Smooth muscle cell of the brain vasculature (primary cell): ENCODE measurements around the gene MREG.
"Not testable (repeated sequence)": the region's sequence is repeated elsewhere in the genome, so short reads cannot be mapped to it uniquely, and the experiment has no call there.

Experiments
- DNase-seq: peaks from one replicate; pipeline ENCODE4 v3.0.0-alpha.2; 2012; ENCODE audit warnings: low read depth, low spot score

MREG gene

GRCh38 chr2:215961981-215962380 is 51.4 kb downstream of the MREG start:
- DNase-seq = peak; percentile 74

GRCh38 chr2:215958257-215958656 is 55.1 kb downstream of the MREG start:
- DNase-seq = no peak

GRCh38 chr2:215957354-215958122 is 55.8 kb downstream of the MREG start:
- DNase-seq = not testable (repeated sequence)

GRCh38 chr2:215952860-215953637 is 60.3 kb downstream of the MREG start:
- no peak for DNase-seq

- DNase-seq = no peak
These were observed 61.8 kb downstream of the MREG start for GRCh38 chr2:215951558-215951957.

- DNase-seq = no peak
These were observed 63.4 kb downstream of the MREG start for GRCh38 chr2:215949991-215950404.

- DNase-seq = no peak
These were observed 65.3 kb downstream of the MREG start for GRCh38 chr2:215948051-215948450.

- DNase-seq = no peak
These were observed 66.8 kb downstream of the MREG start for GRCh38 chr2:215946586-215946985.

GRCh38 chr2:215942194-215942593 is 71.2 kb downstream of the MREG start:
- no peak for DNase-seq

- DNase-seq = no peak
These were observed 71.6 kb downstream of the MREG start for GRCh38 chr2:215941726-215942125.

GRCh38 chr2:215940645-215941184 is 72.6 kb downstream of the MREG start:
- no peak for DNase-seq

- DNase-seq = no peak
These were observed 76.2 kb downstream of the MREG start for GRCh38 chr2:215937190-215937589.

GRCh38 chr2:215933151-215933550 is 80.2 kb downstream of the MREG start:
- no peak for DNase-seq

GRCh38 chr2:215931256-215931903 is 82.0 kb downstream of the MREG start:
- DNase-seq = peak; percentile 67

- DNase-seq = no peak
These were observed 82.7 kb downstream of the MREG start for GRCh38 chr2:215930505-215931253.

GRCh38 chr2:215929602-215930335 is 83.6 kb downstream of the MREG start:
- DNase-seq = no peak

- no peak for DNase-seq
These were observed 85.3 kb downstream of the MREG start for GRCh38 chr2:215928086-215928485.

GRCh38 chr2:215926992-215927391 is 86.4 kb downstream of the MREG start:
- DNase-seq = not testable (repeated sequence)

GRCh38 chr2:215921895-215922294 is 91.5 kb downstream of the MREG start:
- peak; percentile 85 for DNase-seq

GRCh38 chr2:215920244-215921100 is 92.9 kb downstream of the MREG start:
- DNase-seq = peak; percentile 73
